CD14-positive monocyte (primary cell): ENCODE data around the gene DYNC1I1. TPM values are rescaled to one million over a fixed set of nuclear protein-coding genes. Genes with fewer than 3 reads are reported as not detected.

Experiments used
- DNase-seq, 3 donors: peaks; one replicate each; pipeline ENCODE4 v3.0.0-alpha.2; 2011 to 2022
- H2AFZ ChIP-seq: 2 replicates; pipeline ENCODE4 v1.6.0; 2012; ENCODE audit warnings: mild to moderate bottlenecking, low read depth, low read length, inconsistent platforms; ENCODE audit not compliant: insufficient read depth, poor library complexity, severe bottlenecking
- H3K27ac ChIP-seq, 2 donors: 1 replicate in 1 of 2; 2 replicates in 1 of 2; pipeline ENCODE4 v1.5.1; 2012 to 2013; ENCODE audit warnings: low read length in 2 of 2, control low read depth in 1 of 2, inconsistent platforms in 1 of 2, low read depth in 1 of 2, mild to moderate bottlenecking in 1 of 2
- H3K27me3 ChIP-seq, 2 donors: one replicate each; pipeline versions ENCODE4 v1.6.0 to v1.6.1; 2011 to 2013; ENCODE audit warnings: low read length in 2 of 2; ENCODE audit not compliant: control insufficient read depth in 2 of 2, insufficient read depth in 2 of 2
- H3K36me3 ChIP-seq, 2 donors: replicated peaks in 1 of 2; 1 replicate in 1 of 2; 2 replicates in 1 of 2; pipeline versions ENCODE4 v1.5.1 to v1.6.1; 2012 to 2013; ENCODE audit warnings: low read length in 2 of 2, control low read depth in 1 of 2, inconsistent platforms in 1 of 2, mild to moderate bottlenecking in 1 of 2; ENCODE audit not compliant: insufficient read depth in 2 of 2, control insufficient read depth in 1 of 2
- H3K4me1 ChIP-seq, 2 donors: 1 replicate in 1 of 2; 2 replicates in 1 of 2; pipeline versions ENCODE4 v1.5.1 to v1.6.1; 2012 to 2013; ENCODE audit warnings: low read length in 2 of 2, control low read depth in 1 of 2, inconsistent platforms in 1 of 2, mild to moderate bottlenecking in 1 of 2, moderate library complexity in 1 of 2; ENCODE audit not compliant: insufficient read depth in 2 of 2, control insufficient read depth in 1 of 2
- H3K4me2 ChIP-seq: replicated peaks from 2 replicates; pipeline ENCODE3; 2012; ENCODE audit warnings: low read length, moderate library complexity, mild to moderate bottlenecking; ENCODE audit not compliant: poor library complexity, severe bottlenecking; ENCODE audit errors: extremely low read depth
- H3K4me3 ChIP-seq, 3 experiments: fragments of 200-600 bp in 1 of 3; sonication (generic) in 1 of 3; replicated peaks in 1 of 3; 1 replicate in 2 of 3; 2 replicates in 1 of 3; pipeline ENCODE4 v1.5.1; 2011 to 2013; ENCODE audit warnings: low read length in 3 of 3, mild to moderate bottlenecking in 3 of 3, control low read depth in 2 of 3, low read depth in 2 of 3, inconsistent platforms in 1 of 3, moderate library complexity in 1 of 3
- H3K79me2 ChIP-seq: 2 replicates; pipeline ENCODE4 v1.6.0; 2012; ENCODE audit warnings: mild to moderate bottlenecking, control low read depth, inconsistent platforms, low read length, moderate library complexity; ENCODE audit not compliant: insufficient read depth
- H3K9ac ChIP-seq: 2 replicates; pipeline ENCODE4 v1.6.0; 2017; ENCODE audit warnings: low read length, mild to moderate bottlenecking; ENCODE audit not compliant: insufficient read depth, poor library complexity, severe bottlenecking
- H3K9me3 ChIP-seq, 2 donors: replicated peaks in 1 of 2; 1 replicate in 1 of 2; 2 replicates in 1 of 2; pipeline versions ENCODE4 v1.5.1 to v1.6.1; 2012 to 2013; ENCODE audit warnings: low read length in 2 of 2, control low read depth in 1 of 2; ENCODE audit not compliant: control insufficient read depth in 1 of 2, insufficient read depth in 1 of 2
- H4K20me1 ChIP-seq: 2 replicates; pipeline ENCODE4 v1.6.0; 2012; ENCODE audit warnings: mild to moderate bottlenecking, low read length, control low read depth, moderate library complexity; ENCODE audit not compliant: insufficient read depth
- H3K27ac Mint-ChIP-seq, 7 donors: one replicate each; pipeline ENCODE4 v1.8.0; 2020; ENCODE audit warnings: mild to moderate bottlenecking in 7 of 7, mixed read lengths in 7 of 7, moderate library complexity in 6 of 7, inconsistent platforms in 2 of 7
- H3K27me3 Mint-ChIP-seq, 3 donors: one replicate each; pipeline ENCODE4 v1.8.0; 2021 to 2022; ENCODE audit warnings: low read depth in 3 of 3, mild to moderate bottlenecking in 3 of 3, mixed read lengths in 3 of 3, moderate library complexity in 3 of 3, inconsistent platforms in 1 of 3
- H3K36me3 Mint-ChIP-seq, 2 donors: one replicate each; pipeline ENCODE4 v1.8.0; 2020; ENCODE audit warnings: mixed read lengths in 2 of 2, inconsistent platforms in 1 of 2, mild to moderate bottlenecking in 1 of 2
- H3K4me1 Mint-ChIP-seq: one replicate; pipeline ENCODE4 v1.8.0; 2020; ENCODE audit warnings: mild to moderate bottlenecking, mixed read lengths
- H3K4me3 Mint-ChIP-seq, 2 donors: one replicate each; pipeline ENCODE4 v1.8.0; 2020; ENCODE audit warnings: mild to moderate bottlenecking in 2 of 2, mixed read lengths in 2 of 2, moderate library complexity in 1 of 2
- H3K9me3 Mint-ChIP-seq, 7 donors: one replicate each; pipeline ENCODE4 v1.8.0; 2020 to 2022; ENCODE audit warnings: mixed read lengths in 7 of 7, mild to moderate bottlenecking in 6 of 7, moderate library complexity in 6 of 7, inconsistent platforms in 2 of 7
- WGBS: methylation state at CpG from one replicate; pipeline ENCODE4 v1.1.5; 2013; ENCODE audit warnings: missing lambda C conversion rate; ENCODE audit not compliant: insufficient coverage; 5-methylcytosine and 5-hydroxymethylcytosine counted together
- intact Hi-C, 2 donors: fragments of 100-400 bp; cut with micrococcal nuclease; formaldehyde crosslinking; loops; one replicate each; pipeline versions ENCODE4 v1.15.0 to v1.15.1; 2023
- polyA plus RNA-seq, 3 donors: library from polyadenylated mRNA; depleted of rRNA in 1 of 3; unstranded in 2 of 3; stranded (reverse) in 1 of 3; fragments of 300-500 nt in 2 of 3; fragments of >200 nt in 1 of 3; fragmentation: Illumina TruSeq in 2 of 3; gene quantifications; 1 replicate in 2 of 3; 2 replicates in 1 of 3; pipeline ENCODE4 v1.2.3, GENCODE V29; 2012 to 2021
- TF ChIP-seq, protein P1 (sequence below): fragments of 200-600 bp; IDR thresholded peaks from one replicate; pipeline ENCODE4 v1.8.0; 2022; ENCODE audit warnings: antibody characterized with exemption, mild to moderate bottlenecking

The DYNC1I1 gene
- polyA plus RNA-seq, 3 donors = not detected

DNA sequence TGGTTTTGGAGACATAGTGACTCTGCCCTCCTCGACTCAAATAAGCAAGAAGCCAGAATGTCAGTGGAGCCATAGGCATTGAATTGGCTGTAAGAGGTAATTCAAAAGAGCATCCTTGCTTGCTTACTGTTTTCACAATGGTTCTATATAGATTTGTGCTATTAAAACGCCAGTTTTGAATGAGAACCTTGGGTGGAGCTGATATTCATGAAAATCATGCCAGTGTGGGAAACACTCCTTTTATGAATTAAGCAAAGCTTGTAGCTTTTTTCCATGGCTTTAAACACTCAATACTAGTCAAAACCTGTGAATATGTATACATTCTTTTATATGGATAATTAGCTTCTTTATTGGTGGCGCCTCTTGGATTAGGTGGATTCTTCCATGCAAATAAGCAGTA is 297.0 kb downstream of the DYNC1I1 start:
- H4K20me1 ChIP-seq = no peaks in the 10 kb centered on the region
- H3K9me3 Mint-ChIP-seq = peaks cover 0 to 2% (median 0%) of the 10 kb centered on the region in 7 donors
- no peak overlapping the region for H3K27ac ChIP-seq
- peaks cover 6 to 24% (median 18%) of the 10 kb centered on the region in 3 donors for H3K27me3 Mint-ChIP-seq
- no peaks in the 10 kb centered on the region for H3K4me1 Mint-ChIP-seq
- no peak overlapping the region for H3K9ac ChIP-seq
- no peak overlapping the region for H3K4me2 ChIP-seq
- no peak overlapping the region for H3K27ac Mint-ChIP-seq
- H3K4me1 ChIP-seq = no peaks in the 10 kb centered on the region
- TF ChIP-seq, protein P1, sequence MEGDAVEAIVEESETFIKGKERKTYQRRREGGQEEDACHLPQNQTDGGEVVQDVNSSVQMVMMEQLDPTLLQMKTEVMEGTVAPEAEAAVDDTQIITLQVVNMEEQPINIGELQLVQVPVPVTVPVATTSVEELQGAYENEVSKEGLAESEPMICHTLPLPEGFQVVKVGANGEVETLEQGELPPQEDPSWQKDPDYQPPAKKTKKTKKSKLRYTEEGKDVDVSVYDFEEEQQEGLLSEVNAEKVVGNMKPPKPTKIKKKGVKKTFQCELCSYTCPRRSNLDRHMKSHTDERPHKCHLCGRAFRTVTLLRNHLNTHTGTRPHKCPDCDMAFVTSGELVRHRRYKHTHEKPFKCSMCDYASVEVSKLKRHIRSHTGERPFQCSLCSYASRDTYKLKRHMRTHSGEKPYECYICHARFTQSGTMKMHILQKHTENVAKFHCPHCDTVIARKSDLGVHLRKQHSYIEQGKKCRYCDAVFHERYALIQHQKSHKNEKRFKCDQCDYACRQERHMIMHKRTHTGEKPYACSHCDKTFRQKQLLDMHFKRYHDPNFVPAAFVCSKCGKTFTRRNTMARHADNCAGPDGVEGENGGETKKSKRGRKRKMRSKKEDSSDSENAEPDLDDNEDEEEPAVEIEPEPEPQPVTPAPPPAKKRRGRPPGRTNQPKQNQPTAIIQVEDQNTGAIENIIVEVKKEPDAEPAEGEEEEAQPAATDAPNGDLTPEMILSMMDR = no peak
- H3K9me3 ChIP-seq = no peaks in the 10 kb centered on the region
- WGBS = 74% methylated on average over 2 of the region's 3 CpGs
- DNase-seq = no peak
- intact Hi-C loops = no loop called here
- H3K27me3 ChIP-seq = peaks cover 2 to 12% of the 10 kb centered on the region in 2 donors
- H3K4me3 ChIP-seq = no peak overlapping the region
- H3K36me3 Mint-ChIP-seq = no peaks in the 10 kb centered on the region
- no peaks in the 10 kb centered on the region for H3K79me2 ChIP-seq
- no peak overlapping the region for H2AFZ ChIP-seq
- H3K36me3 ChIP-seq = no peaks in the 10 kb centered on the region
- no peak overlapping the region for H3K4me3 Mint-ChIP-seq

DNA sequence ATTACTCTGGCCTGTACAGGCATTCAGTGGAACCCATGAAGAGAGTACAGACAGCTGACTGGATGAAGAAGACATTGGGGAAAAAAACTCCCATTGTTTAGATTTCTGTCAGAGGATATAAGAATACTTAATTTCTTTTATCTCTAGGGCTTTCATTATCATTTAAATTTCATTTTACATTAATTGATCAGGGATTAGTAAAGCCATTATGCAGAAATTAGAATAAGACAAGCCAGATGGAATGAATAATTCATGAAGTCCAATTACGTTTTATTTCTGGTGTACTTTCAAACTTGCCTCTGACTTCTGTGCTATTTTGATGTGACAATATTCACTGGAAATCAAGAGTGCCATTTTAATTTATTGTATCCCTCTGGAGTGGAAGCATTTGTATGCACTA is 302.5 kb downstream of the DYNC1I1 start:
- 83% methylated on average over 1 of the region's 1 CpG for WGBS
- intact Hi-C loops = loop anchor here in 1 of 2 donors (5.0 kb wide), 1 partner anchor 952 kb away; no protein-coding TSS in a partner anchor
- Histone ChIP-seq H3K9me3 (no peaks in the 10 kb centered on the region), H2AFZ (no peak overlapping the region), H3K27ac (no peak overlapping the region), H3K79me2 (no peaks in the 10 kb centered on the region), H3K9ac (no peak overlapping the region), H3K4me2 (no peak overlapping the region), H4K20me1 (no peaks in the 10 kb centered on the region), H3K36me3 (no peaks in the 10 kb centered on the region), H3K4me1 (peaks cover 0 to 3% of the 10 kb centered on the region in 2 donors), H3K4me3 (no peak overlapping the region), H3K27me3 (peaks cover 43 to 53% of the 10 kb centered on the region in 2 donors)
- no peak overlapping the region for H3K4me3 Mint-ChIP-seq
- H3K27me3 Mint-ChIP-seq = peaks cover 40 to 57% (median 42%) of the 10 kb centered on the region in 3 donors
- peaks cover 9% of the 10 kb centered on the region for H3K4me1 Mint-ChIP-seq
- no peaks in the 10 kb centered on the region for H3K9me3 Mint-ChIP-seq
- no peak for DNase-seq
- TF ChIP-seq, protein P1 = no peak
- H3K27ac Mint-ChIP-seq = no peak overlapping the region
- H3K36me3 Mint-ChIP-seq = no peaks in the 10 kb centered on the region
